Fibroblast of villous mesenchyme (primary cell): ENCODE measurements around the gene P2RY6. TPM values are rescaled to one million over a fixed set of nuclear protein-coding genes. Genes with fewer than 3 reads are reported as not detected.

ENCODE experiments used
- DNase-seq: peaks from one replicate; pipeline ENCODE4 v3.0.0-alpha.2; 2010; ENCODE audit warnings: low read depth
- H3K4me3 ChIP-seq: 2 replicates; pipeline ENCODE4 v1.5.1; 2011; ENCODE audit warnings: low read depth, mild to moderate bottlenecking, low read length
- total RNA-seq: library from RNA; depleted of rRNA; stranded (reverse); fragments of >200 nt; gene quantifications from 2 replicates; pipeline ENCODE4 v1.2.3, GENCODE V29; 2012
- TF ChIP-seq, protein P1 (sequence below): IDR thresholded peaks from 2 replicates; pipeline ENCODE4 v1.5.1; 2012; ENCODE audit warnings: low read depth, mild to moderate bottlenecking, low read length; ENCODE audit not compliant: insufficient read depth

The P2RY6 gene
- total RNA-seq, 1 donor = not detected

DNA sequence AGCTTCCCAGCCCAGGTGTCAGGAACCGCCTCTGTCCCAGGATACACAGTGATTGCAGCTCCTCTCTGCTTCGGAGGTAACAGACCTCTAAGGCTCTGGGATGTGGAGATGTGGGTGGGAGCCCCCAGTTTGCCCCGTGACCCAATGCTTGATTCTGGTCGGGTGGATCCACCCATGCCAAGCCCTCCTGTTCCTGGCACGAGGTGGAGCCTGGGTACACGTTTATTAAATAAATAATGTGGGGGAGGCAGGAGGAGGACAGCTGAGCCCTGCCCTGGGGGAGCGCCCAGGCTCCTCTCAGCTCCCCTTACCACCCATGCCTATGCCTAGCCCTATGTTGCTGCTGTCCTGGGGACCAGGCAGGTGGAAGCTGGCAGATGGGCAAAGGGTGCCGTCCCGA lies 52.0 kb downstream of the P2RY6 start:
- H3K4me3 ChIP-seq = no peak overlapping the region

DNA sequence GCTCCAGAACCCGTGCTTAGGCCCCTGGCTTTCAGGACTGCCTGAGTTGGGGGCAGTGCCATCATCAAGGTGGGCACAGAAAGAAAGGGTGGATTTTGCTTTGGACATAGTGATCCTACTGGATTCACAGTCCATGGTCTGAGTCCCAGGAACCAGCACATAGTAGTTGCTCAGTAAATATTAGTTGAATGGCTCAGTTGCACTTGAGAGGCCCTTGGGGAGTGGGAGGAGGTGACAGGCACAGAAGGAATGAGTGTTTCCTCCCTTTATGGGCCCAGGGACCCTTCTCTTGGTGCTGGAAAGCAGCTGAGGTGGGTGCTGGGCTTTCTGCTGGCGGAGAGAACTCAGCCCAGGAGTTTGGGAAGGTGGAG lies 52.5 kb downstream of the P2RY6 start:
- no peak overlapping the region for H3K4me3 ChIP-seq
- TF ChIP-seq, protein P1, sequence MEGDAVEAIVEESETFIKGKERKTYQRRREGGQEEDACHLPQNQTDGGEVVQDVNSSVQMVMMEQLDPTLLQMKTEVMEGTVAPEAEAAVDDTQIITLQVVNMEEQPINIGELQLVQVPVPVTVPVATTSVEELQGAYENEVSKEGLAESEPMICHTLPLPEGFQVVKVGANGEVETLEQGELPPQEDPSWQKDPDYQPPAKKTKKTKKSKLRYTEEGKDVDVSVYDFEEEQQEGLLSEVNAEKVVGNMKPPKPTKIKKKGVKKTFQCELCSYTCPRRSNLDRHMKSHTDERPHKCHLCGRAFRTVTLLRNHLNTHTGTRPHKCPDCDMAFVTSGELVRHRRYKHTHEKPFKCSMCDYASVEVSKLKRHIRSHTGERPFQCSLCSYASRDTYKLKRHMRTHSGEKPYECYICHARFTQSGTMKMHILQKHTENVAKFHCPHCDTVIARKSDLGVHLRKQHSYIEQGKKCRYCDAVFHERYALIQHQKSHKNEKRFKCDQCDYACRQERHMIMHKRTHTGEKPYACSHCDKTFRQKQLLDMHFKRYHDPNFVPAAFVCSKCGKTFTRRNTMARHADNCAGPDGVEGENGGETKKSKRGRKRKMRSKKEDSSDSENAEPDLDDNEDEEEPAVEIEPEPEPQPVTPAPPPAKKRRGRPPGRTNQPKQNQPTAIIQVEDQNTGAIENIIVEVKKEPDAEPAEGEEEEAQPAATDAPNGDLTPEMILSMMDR = no peak
- no peak for DNase-seq

More for the DNA sequence above, 52.0 kb downstream of the P2RY6 start:
- DNase-seq = no peak
- TF ChIP-seq, protein P1 = no peak

DNA sequence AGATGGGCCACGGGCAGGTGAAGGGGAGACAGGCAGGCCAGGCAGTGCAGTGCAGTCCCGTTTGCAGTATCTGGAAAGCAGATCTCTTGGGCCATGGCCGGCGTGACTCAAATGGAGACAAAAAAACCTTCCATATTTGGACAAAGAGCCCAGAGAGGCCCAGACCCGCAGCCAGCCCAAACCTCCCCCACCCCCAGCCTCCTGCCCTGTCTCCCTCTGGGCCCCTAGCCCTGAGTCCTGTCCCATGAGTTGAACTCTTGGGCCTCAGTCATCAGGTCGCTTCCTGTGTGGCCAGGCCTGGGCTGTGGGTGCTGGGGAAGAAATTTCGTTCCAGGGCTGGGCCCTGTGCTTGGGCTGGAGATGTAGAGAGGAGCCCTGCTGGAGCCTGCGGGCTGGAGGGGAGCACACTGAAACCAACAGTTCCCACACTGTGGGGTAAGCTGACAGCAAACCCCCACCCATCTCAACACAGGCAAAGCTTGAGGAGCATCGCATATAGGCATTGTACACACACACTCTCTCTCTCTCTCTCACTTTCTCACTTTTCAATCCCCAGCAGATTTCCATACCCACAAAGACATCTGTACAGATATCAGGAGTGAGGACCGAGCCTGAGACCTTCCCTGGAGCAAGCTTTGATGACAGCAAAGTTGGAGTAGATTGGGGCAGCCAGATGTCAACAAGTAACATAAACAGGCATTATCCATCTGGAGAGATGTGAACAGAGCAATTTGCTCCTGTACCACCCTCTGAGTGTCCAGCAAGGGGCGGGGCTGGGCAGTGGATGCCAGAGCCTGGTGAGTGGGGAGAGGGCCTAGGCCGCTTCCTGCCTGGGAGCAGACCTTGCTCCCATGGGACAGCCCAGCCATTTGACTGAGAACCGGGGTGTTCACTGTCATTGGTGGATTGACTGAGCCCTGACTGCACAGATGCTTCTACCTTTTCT lies 53.2 kb downstream of the P2RY6 start:
- H3K4me3 ChIP-seq = no peak overlapping the region
- peak; percentile 76 for DNase-seq
- TF ChIP-seq, protein P1 = no peak

DNA sequence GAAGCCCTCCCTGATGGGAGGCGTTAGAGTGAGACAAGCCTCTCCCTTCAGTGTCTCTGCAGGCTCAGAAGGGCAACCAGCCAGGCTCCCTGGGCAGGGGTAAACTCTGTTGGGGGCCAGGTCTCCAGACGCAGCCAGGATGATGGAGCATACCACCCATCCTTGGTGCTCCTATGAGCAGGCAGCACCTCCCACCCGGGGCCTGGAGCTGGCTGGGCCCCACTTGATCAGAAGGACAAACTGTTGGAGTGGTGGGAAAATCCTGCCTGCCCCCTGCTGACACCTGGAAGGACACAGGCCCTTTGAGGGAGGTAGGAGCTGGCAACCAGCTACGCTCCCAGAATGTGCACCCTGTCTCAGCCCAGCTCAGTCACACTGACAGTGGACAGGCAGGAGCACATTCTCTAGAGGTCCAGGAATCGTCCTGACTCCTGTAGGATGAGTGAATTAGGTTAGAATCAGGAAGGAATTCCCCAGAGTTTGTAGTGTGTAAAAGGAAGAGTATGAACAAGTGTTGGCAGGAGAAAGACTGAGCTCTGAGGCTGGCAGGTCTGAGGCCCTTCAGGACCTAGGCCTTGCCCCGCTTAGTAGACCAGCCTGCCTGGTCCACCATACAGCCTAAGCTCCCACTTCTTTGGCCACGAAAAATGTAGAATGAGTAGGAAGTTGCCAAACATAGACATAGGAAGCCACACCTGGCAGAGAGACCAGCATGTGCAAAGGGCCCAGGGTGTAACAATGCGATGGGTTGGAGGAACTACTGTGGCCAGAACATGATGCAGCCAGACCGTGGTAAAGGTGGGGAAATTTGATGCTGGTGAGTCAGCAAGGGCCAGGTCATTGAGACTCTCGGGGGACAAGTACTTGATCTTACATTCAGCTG lies 55.0 kb downstream of the P2RY6 start:
- H3K4me3 ChIP-seq = no peak overlapping the region
- DNase-seq = peak; percentile 69
- TF ChIP-seq, protein P1 = no peak

DNA sequence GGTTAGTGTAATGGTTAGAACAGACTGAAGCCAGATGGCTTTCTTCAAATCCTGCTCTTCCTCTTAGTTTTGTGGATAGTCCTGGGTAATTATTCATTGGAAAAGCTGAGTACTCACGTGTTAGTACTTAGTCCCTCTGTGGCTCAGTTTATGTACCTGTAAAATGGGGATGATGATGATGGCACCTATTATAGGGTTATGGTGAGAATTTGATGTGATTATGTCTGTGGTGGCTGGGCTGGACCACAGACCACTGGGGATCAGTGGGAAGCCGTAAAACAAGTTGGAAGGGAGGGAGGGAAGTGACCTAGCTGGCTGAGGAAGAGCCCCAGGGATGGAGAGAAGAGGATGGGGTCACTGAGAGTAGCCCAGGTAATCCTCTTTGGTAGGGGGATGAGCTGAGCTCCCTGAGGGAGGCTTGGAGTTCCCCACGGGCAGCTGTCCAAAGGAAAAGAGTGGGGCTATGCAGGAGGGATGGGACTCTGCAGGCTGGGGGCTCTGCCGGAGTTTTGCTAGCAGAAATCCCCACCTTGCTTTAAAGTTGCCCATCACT lies 55.8 kb downstream of the P2RY6 start:
- no peak for DNase-seq
- TF ChIP-seq, protein P1 = no peak
- H3K4me3 ChIP-seq = no peak overlapping the region

DNA sequence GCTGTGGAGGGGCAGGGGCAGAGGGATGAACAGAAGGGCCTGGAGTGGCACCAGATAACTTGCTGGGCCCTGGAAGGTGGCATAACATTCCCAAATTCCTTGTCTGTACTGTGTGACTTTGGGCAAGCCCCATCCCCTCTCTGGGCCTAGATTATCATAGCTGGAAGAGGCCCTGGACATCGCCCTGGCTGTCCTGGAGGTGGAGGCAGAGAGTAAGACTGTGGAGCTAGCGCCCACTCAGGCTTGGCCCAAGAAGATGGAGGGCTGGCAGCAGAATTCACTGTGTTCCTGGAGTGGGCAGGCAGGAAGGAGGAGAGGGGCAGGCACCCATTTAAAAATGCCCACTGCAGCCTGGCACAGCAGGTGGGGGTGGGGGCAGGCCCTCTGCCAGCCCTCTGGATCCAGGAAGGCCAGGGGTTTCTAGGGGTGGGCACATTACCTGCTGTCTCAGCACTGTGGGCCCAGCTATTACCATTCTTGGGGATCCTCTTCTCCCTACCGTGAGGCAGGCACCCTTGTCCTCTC lies 58.5 kb downstream of the P2RY6 start:
- TF ChIP-seq, protein P1 = peak; percentile 68
- DNase-seq = peak; percentile 63
- no peak overlapping the region for H3K4me3 ChIP-seq
